ENCODE measurements around the gene GMCL1.

DNA sequence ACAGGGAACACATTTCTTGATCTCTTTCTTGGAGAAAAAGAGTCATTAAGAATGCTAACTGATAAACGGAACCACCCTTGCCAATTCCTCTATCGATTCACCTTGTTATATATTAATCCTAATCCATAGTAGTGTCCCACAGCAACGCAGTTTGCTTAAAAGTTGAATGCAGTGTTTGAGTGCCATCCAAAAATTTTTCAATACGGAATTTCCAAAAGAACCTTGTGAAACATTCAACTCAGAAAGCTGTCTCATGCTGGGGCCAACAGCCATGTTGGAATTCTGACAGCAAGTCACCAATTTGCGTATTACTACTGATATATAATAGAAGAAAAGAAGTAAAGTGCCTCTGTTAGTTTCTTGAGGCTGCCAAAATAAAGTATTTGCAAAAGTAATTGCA lies 45.2 kb upstream of the GMCL1 start:
- TF ChIP-seq POLR2AphosphoS5 (IDR thresholded peaks at IDR 0.05; ENCODE audit: low read depth, low read length) (no peak), TAF1 (IDR thresholded peaks at IDR 0.05; ENCODE audit: borderline replicate concordance, low read depth, low read length) (no peak)

Measured in GM12892 (cell line).